Effector CD4-positive, alpha-beta T cell (primary cell): ENCODE results near the gene RAB40C.

Experiments
- DNase-seq: peaks from one replicate; pipeline ENCODE4 v3.0.0-alpha.2; 2020

The RAB40C gene

GRCh38 chr16:671353-672131, 81.7 kb downstream of the RAB40C start:
- DNase-seq: no peak

- no peak for DNase-seq
These were observed 82.5 kb downstream of the RAB40C start for GRCh38 chr16:672371-672770.

GRCh38 chr16:672851-673250, 83.0 kb downstream of the RAB40C start:
- no peak for DNase-seq

GRCh38 chr16:673399-673991, 83.6 kb downstream of the RAB40C start:
- no peak for DNase-seq

GRCh38 chr16:674214-674881, 84.5 kb downstream of the RAB40C start:
- DNase-seq: no peak

GRCh38 chr16:674968-675883, 85.4 kb downstream of the RAB40C start, which contains the start of gene RHBDL1:
Gene RHBDL1, plus strand, starts transcription at chr16:675671. Its CDS starts 120 bp downstream, at chr16:675791.
- no peak for DNase-seq

GRCh38 chr16:675884-676564, 86.2 kb downstream of the RAB40C start:
- no peak for DNase-seq

- no peak for DNase-seq
These were observed 86.7 kb downstream of the RAB40C start for GRCh38 chr16:676565-676902.

- no peak for DNase-seq
These were observed 87.0 kb downstream of the RAB40C start for GRCh38 chr16:676913-677312.

GRCh38 chr16:677316-678190, 87.7 kb downstream of the RAB40C start:
- DNase-seq: no peak

- DNase-seq: no peak
These were observed 88.5 kb downstream of the RAB40C start for GRCh38 chr16:678209-678857.
